ENCODE results near the gene APOBEC3A. TPM values are rescaled to one million over a fixed set of nuclear protein-coding genes. Genes with fewer than 3 reads are reported as not detected.

The APOBEC3A gene
- total RNA-seq: not detected in 2 replicates

DNA sequence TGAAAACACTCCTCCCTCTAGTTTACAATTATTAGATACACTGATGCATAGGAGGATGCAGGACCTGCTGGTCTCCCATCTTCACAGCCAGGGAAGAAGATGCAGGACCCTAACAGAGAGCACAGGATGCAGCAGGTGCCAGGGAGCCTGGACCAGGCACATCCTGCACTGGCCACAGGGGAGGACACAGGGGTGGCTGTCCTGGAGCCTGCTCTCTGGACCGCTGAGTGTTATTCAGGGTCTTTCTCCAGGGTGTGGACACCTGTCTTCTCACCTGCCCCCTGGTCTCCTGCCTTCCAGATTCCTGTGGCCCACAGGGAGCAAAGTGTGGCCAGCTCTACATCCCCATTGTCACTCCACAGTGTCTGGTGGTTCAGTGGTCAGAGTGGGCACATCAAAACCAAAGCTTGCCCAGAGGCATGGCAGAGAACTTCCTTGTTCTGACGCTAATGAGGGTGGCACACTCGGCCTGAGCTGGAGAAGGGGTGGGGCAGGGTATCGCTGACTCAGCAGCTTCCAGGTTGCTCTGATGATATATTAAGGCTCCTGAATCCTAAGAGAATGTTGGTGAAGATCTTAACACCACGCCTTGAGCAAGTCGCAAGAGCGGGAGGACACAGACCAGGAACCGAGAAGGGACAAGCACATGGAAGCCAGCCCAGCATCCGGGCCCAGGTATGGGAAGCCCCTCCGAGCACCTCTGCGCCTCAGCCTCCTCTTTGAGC, at the start of gene APOBEC3A:
Gene APOBEC3A (plus strand): TSS at position 564 of the 725 bp plus-strand sequence. CDS start 83 bp downstream, at position 647.

DNA sequence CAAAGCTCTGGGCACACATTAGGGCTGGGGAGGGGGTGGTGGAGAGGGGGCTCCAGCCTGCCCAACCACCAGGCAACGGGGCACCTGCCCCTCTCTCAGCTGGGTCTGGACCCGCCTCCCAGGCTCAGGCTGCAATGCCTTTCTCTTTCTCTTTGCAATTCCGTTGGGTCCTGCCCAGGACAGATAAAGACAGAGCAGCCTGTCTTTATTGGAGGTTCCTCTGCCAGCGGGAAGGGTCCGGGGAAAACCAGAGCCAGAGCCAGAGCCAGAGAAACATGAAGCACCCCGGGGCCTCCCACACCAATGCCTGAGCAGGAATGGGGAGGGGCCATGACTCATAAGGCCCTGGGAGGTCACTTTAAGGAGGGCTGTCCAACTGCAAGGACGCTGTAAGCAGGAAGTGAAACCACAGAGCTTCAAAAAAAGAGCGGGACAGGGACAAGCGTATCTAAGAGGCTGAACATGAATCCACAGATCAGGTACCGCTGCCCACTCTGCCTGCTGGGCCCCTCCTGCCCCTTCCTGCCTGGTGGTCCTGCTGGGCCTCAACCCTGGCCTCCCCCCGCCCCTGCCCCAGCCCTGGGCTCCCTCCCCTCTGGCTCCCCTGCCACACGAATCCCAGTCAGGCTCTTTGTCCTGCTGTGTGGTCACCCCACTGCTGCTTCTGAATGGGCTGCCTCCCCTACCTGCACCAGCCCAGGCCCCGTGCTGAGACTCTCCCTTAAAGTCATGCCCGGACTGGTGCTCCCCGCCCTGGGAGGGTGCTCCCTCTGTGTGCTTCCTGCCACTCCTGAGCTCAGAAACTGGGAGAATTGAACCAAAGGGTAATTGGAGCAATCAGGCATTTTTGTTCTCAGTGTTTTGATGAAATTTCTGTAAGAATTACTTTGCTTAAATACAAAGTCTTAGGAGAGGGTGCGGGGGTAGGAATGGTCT, 24.9 kb downstream of the APOBEC3A start, which contains the start of gene APOBEC3B:
Gene APOBEC3B (plus strand): TSS at position 356 of the 936 bp plus-strand sequence. CDS start 107 bp downstream, at position 463.

Other genes starting within 250 kb of the APOBEC3A start
- gene SUN2, start 201.6 kb upstream of the APOBEC3A start, total RNA-seq: 117 and 146 TPM in 2 replicates
- 14.9 and 15.4 TPM in 2 replicates for gene DNAL4, start 163.5 kb upstream of the APOBEC3A start, total RNA-seq
- 0.79 and 1.1 TPM in 2 replicates for gene NPTXR, start 113.6 kb upstream of the APOBEC3A start, total RNA-seq
- gene CBX6, start 85.4 kb upstream of the APOBEC3A start, total RNA-seq: 57.9 and 60.9 TPM in 2 replicates
- 5.0 and 5.2 TPM in 2 replicates for gene APOBEC3B, start 24.7 kb downstream of the APOBEC3A start, total RNA-seq
- 8.3 and 12.8 TPM in 2 replicates for gene APOBEC3C, start 56.6 kb downstream of the APOBEC3A start, total RNA-seq
- 1.2 and 1.9 TPM in 2 replicates for gene APOBEC3D, start 63.5 kb downstream of the APOBEC3A start, total RNA-seq
- gene APOBEC3F, start 83.3 kb downstream of the APOBEC3A start, total RNA-seq: 8.6 and 8.7 TPM in 2 replicates
- 10.4 and 11.0 TPM in 2 replicates for gene APOBEC3G, start 119.7 kb downstream of the APOBEC3A start, total RNA-seq
- 0.62 and 1.2 TPM in 2 replicates for gene APOBEC3H, start 139.6 kb downstream of the APOBEC3A start, total RNA-seq
- 6.2 and 8.2 TPM in 2 replicates for gene CBX7, start 195.1 kb downstream of the APOBEC3A start, total RNA-seq

Data from aortic smooth muscle cell (primary cell).